HG03575 (cell line): Measurements from ENCODE around the gene CRNKL1.

Experiments used
- ATAC-seq: cut with Tn5 transposase; IDR thresholded peaks from one replicate; pipeline ENCODE4 v1.9.1; 2021; ENCODE audit not compliant: unreplicated experiment, insufficient number of reproducible peaks, low FRiP score; ENCODE audit errors: extremely low read depth

CRNKL1 gene

DNA sequence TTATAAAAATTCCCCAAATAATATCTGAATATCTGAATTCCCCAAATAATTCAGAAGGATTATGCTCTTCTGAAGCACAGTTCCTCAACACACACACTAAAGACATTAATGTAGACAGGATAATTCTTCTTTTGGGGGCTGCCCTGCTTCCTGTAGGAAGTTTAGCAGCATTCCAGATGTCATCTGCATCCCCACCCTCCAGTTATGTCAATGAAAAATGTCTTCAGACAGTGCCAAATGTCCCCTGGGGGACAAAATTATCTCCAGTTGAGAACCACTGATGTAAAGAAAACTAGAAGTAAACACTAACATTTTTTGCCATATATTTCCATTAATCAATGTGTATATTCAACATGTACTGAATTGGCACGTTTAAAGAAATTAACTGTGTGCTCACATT is 61.0 kb downstream of the CRNKL1 start:
- no peak for ATAC-seq

DNA sequence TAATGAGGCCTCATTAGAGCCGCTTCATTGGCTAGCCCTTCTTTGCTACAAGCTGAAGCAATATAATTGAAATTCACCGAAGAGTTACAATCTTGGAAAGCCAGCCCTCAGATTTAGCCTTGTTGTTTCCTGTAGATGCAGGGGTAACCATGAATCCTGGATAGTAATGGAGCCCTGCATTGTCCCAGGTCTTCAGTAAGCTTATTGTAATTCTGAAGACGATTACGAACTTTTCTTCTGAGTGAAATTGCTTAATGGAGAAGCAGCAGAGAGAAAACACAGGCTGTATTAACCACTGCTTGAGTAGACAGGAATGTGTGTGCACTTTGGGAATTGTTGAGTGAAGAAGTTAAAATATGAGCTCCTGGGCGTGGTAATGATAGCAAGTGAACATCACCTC is 61.4 kb downstream of the CRNKL1 start:
- no peak for ATAC-seq

DNA sequence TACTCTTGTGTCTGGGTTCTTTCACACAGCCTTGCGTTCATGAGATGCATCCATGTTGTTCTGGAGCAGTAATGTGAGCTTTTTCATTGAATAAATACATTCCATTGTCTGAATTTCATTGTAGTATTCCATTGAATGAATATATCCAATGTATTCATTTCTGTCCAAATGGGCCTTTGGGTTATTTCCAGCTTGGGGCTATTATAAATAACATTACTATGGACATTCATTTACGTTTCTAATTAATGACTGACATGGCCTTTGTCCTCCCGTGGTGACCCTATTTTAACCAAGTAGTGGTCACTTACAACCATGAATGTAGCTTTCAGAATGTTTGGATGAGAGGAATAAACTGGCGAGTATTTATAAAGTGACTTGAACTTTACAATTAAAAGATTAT is 65.2 kb downstream of the CRNKL1 start:
- ATAC-seq = no peak

- no peak for ATAC-seq
Measured at GRCh38 chr20:19986419-19986818, 65.8 kb downstream of the CRNKL1 start.
